Fibroblast of lung (primary cell): ENCODE measurements around the gene WDR87.

ENCODE experiments used
- EZH2 ChIP-seq: IDR thresholded peaks from 2 replicates; pipeline ENCODE4 v1.5.1; 2012; ENCODE audit warnings: low read length, control low read depth, mild to moderate bottlenecking; ENCODE audit errors: missing control alignments
- TF ChIP-seq, protein P1 (sequence below), 2 donors: IDR thresholded peaks in 1 of 2; conservative IDR thresholded peaks in 1 of 2; 1 replicate in 1 of 2; 2 replicates in 1 of 2; pipeline ENCODE4 v1.5.1; 2011 to 2012; ENCODE audit warnings: low read length in 2 of 2, control low read depth in 1 of 2, inconsistent platforms in 1 of 2, low read depth in 1 of 2, mild to moderate bottlenecking in 1 of 2

GRCh38 chr19:37885392-37885791 lies 21.0 kb downstream of the WDR87 start:
- TF ChIP-seq, protein P1, sequence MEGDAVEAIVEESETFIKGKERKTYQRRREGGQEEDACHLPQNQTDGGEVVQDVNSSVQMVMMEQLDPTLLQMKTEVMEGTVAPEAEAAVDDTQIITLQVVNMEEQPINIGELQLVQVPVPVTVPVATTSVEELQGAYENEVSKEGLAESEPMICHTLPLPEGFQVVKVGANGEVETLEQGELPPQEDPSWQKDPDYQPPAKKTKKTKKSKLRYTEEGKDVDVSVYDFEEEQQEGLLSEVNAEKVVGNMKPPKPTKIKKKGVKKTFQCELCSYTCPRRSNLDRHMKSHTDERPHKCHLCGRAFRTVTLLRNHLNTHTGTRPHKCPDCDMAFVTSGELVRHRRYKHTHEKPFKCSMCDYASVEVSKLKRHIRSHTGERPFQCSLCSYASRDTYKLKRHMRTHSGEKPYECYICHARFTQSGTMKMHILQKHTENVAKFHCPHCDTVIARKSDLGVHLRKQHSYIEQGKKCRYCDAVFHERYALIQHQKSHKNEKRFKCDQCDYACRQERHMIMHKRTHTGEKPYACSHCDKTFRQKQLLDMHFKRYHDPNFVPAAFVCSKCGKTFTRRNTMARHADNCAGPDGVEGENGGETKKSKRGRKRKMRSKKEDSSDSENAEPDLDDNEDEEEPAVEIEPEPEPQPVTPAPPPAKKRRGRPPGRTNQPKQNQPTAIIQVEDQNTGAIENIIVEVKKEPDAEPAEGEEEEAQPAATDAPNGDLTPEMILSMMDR (conservative IDR thresholded peaks at IDR 0.05 in 1 of 2, IDR thresholded peaks at IDR 0.05 in 1 of 2; ENCODE audit: low read depth in 1 of 2, low read length in 2 of 2), result no peak
- no peak for TF ChIP-seq EZH2
